NCI-H748 (cell line): ENCODE data around the gene CLGN.

ENCODE experiments used
- DNase-seq: peaks from one replicate; lab custom pipeline; 2025; ENCODE audit not compliant: unreplicated experiment; lab: John Stamatoyannopoulos, UW

The CLGN gene

DNA sequence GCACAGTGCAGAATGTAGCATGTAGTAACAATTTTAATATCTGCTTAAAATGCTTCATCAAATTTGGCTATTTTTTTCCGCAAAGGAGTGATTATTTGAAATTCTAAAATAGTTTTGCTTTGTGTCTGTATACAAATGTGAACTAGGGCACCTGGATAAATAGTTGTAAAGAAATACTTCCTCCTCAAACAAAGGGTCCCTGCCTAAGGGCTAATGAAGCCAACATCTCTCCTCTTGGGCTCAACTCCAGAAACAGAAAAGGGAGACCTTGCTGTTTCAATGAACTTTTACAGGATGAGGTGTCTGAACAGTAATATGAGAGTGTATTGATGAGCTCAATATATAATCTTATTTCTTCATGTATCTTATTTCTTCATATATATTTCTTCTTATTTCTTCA is 84.8 kb downstream of the CLGN start:
- no peak for DNase-seq
